Gastroesophageal sphincter (tissue), 4 donors: ENCODE measurements around the gene DSG4. TPM values are rescaled to one million over a fixed set of nuclear protein-coding genes. Genes with fewer than 3 reads are reported as not detected.

Source experiments
- ATAC-seq: fragments of 150-250 bp; one replicate; pipeline ENCODE4 v1.9.1; 2016; ENCODE audit warnings: mild to moderate bottlenecking, moderate library complexity
- H3K27ac ChIP-seq, 4 donors: fragments of 200-600 bp; sonication (generic) in 3 of 4; 1 replicate in 3 of 4; 2 replicates in 1 of 4; pipeline ENCODE4 v1.5.1; 2016 to 2019
- H3K27me3 ChIP-seq: fragments of 200-600 bp; sonication (generic); one replicate; pipeline ENCODE4 v1.5.1; 2019
- H3K36me3 ChIP-seq, 2 donors: fragments of 200-600 bp; sonication (generic); one replicate each; pipeline ENCODE4 v1.5.1; 2019; ENCODE audit warnings: control low read depth in 1 of 2
- H3K4me1 ChIP-seq, 3 donors: fragments of 200-600 bp; sonication (generic); 1 replicate in 2 of 3; 2 replicates in 1 of 3; pipeline ENCODE4 v1.5.1; 2016 to 2019; ENCODE audit warnings: control low read depth in 2 of 3
- H3K4me3 ChIP-seq, 2 donors: fragments of 200-600 bp; sonication (generic); one replicate each; pipeline ENCODE4 v1.5.1; 2019; ENCODE audit warnings: mild to moderate bottlenecking in 1 of 2, moderate library complexity in 1 of 2
- H3K9me3 ChIP-seq, 3 donors: fragments of 200-600 bp; sonication (generic); one replicate each; pipeline ENCODE4 v1.5.1; 2017 to 2019; ENCODE audit warnings: control low read depth in 2 of 3
- EP300 ChIP-seq: sonication (generic); formaldehyde crosslinking; IDR thresholded peaks from one replicate; pipeline ENCODE4 v1.6.1; 2017; ENCODE audit warnings: antibody characterized with exemption, mild to moderate bottlenecking
- POLR2A ChIP-seq, 2 donors: fragments of 450-650 bp; IDR thresholded peaks; one replicate each; pipeline ENCODE4 v1.6.1; 2017; ENCODE audit warnings: antibody characterized with exemption in 2 of 2, mild to moderate bottlenecking in 2 of 2, moderate library complexity in 1 of 2
- POLR2AphosphoS5 ChIP-seq: sonication (generic); formaldehyde crosslinking; IDR thresholded peaks from one replicate; pipeline ENCODE4 v1.6.1; 2017; ENCODE audit warnings: antibody characterized with exemption
- WGBS, 2 donors: methylation state at CpG; one replicate each; pipeline ENCODE4 v1.1.5; 2018; ENCODE audit warnings: low coverage in 1 of 2; 5-methylcytosine and 5-hydroxymethylcytosine counted together
- total RNA-seq, 4 donors: library from RNA; depleted of rRNA; stranded (reverse); fragments of >200 nt; gene quantifications; one replicate each; pipeline ENCODE4 v1.1.0, GENCODE V29; 2016
- TF ChIP-seq, protein P1 (sequence below), 4 experiments: fragments of 200-600 bp in 2 of 4; fragments of 450-650 bp in 2 of 4; sonication (generic) in 1 of 4; IDR thresholded peaks; one replicate each; pipeline ENCODE4 v1.5.1; 2017 to 2019; ENCODE audit warnings: antibody characterized with exemption in 4 of 4, mild to moderate bottlenecking in 2 of 4, moderate library complexity in 2 of 4

The DSG4 gene
- total RNA-seq, 4 donors from 2014 or later = not detected

DNA sequence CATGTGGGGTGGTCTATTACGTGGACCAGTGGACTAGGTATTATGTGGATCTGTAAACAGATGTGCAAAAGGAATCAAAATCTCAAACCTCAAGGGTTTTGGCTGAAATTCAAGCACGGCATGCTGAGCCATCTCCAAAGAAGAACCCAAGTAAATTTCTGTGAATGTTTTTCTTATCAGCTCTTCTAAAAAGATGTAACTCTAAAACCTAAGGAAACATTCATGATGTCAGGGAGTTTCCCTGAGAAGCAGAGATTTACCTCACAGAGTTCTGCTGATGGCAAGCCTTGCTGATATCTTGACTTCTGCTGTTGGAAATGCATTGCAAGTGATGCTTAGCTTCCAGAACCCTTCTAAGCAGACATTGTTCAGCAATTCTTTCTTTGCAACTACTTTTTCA lies 21.6 kb downstream of the DSG4 start:
- TF ChIP-seq POLR2A (IDR thresholded peaks at IDR 0.05) (no peak), EP300 (no peak), POLR2AphosphoS5 (no peak)
- TF ChIP-seq, protein P1, sequence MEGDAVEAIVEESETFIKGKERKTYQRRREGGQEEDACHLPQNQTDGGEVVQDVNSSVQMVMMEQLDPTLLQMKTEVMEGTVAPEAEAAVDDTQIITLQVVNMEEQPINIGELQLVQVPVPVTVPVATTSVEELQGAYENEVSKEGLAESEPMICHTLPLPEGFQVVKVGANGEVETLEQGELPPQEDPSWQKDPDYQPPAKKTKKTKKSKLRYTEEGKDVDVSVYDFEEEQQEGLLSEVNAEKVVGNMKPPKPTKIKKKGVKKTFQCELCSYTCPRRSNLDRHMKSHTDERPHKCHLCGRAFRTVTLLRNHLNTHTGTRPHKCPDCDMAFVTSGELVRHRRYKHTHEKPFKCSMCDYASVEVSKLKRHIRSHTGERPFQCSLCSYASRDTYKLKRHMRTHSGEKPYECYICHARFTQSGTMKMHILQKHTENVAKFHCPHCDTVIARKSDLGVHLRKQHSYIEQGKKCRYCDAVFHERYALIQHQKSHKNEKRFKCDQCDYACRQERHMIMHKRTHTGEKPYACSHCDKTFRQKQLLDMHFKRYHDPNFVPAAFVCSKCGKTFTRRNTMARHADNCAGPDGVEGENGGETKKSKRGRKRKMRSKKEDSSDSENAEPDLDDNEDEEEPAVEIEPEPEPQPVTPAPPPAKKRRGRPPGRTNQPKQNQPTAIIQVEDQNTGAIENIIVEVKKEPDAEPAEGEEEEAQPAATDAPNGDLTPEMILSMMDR (IDR thresholded peaks at IDR 0.05) = no peak
- 63 to 75% methylated on average over 2 of the region's 2 CpGs for WGBS, 2 donors
- Histone ChIP-seq H3K27me3 (no peaks in the 10 kb centered on the region), H3K27ac (no peak overlapping the region), H3K4me3 (no peak overlapping the region), H3K36me3 (no peaks in the 10 kb centered on the region), H3K4me1 (no peaks in the 10 kb centered on the region), H3K9me3 (no peaks in the 10 kb centered on the region)
- no peak for ATAC-seq

DNA sequence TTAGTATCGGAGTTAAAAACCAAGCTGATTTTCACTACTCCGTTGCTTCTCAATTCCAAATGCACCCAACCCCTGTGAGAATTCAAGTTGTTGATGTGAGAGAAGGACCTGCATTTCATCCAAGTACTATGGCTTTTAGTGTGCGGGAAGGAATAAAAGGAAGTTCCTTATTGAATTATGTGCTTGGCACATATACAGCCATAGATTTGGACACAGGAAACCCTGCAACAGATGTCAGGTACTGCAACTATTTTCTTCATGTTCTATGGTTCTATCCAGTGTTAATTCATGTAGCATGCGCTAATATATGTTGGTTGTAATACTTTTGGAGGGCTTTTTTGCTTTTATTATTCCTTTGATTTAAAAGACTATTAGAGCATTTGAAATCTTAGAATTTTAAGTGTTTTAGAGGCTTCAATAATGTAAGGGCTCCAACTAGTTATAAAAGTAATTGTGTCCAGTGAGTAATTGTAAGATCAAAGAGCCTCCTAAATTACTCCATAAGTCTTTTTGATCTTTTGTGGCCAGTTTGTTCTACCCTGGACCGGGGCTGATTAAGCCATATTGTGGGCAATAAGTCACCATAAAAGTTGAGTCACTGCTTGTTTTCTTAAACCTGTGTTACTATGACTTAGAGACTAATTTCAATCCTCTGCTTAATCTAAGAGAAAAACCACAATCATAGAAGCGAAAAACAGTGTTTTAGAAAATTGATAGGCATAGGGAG lies 22.9 kb downstream of the DSG4 start:
- Histone ChIP-seq H3K4me3 (no peak overlapping the region), H3K9me3 (no peaks in the 10 kb centered on the region), H3K36me3 (no peaks in the 10 kb centered on the region), H3K27me3 (no peaks in the 10 kb centered on the region), H3K4me1 (no peaks in the 10 kb centered on the region), H3K27ac (no peak overlapping the region)
- ATAC-seq = no peak
- WGBS, 2 donors = 51 to 71% methylated on average over 6 of the region's 6 CpGs
- TF ChIP-seq EP300 = no peak
- TF ChIP-seq POLR2A (IDR thresholded peaks at IDR 0.05) = no peak
- TF ChIP-seq POLR2AphosphoS5 = no peak
- TF ChIP-seq, protein P1 (IDR thresholded peaks at IDR 0.05) = no peak

DNA sequence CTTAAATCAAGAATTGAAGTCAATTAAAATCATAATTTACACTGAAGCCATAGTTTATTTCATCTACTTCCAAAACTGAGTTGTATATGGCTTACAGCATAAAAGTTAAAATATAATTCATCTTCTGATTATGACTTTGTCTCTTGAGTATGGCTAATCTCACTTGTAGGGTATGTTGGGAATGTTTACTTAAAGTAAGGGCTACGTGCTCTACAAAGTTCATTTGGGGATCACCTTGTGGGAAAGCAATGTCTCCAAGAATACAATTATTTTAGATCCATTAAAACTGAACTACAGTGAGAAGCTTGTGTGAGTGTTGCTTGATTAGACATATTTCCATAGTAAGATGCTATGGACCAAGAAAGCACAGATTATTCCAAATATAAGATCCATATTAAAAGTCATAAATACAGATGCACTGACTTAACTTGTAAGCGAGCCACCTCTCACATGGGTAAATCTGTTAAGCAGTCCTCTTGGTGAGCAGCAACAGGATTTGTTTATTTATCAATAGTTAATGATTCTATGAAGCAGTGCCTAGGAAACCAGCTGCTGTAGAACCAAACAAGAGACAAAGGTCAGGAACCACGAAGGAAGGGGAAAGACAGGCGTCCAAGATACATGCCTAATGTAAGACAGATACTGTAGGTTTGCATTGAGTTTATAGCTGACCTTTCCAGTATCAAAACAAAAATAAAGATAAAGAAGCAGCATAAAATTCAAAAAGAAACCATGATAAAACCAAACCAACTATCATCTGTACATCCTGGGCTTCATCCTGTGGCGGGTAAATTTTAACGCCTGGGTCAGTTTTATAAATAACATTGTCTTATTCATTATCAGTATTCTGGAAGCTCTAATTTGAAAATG lies 24.8 kb downstream of the DSG4 start:
- no peak for ATAC-seq
- Histone ChIP-seq H3K36me3 (no peaks in the 10 kb centered on the region), H3K27ac (no peak overlapping the region), H3K27me3 (no peaks in the 10 kb centered on the region), H3K4me1 (no peaks in the 10 kb centered on the region), H3K9me3 (no peaks in the 10 kb centered on the region), H3K4me3 (no peak overlapping the region)
- 53 to 64% methylated on average over 6 of the region's 6 CpGs for WGBS, 2 donors
- TF ChIP-seq POLR2AphosphoS5 = no peak
- no peak for TF ChIP-seq EP300
- TF ChIP-seq, protein P1 (IDR thresholded peaks at IDR 0.05) = no peak
- TF ChIP-seq POLR2A (IDR thresholded peaks at IDR 0.05) = no peak

DNA sequence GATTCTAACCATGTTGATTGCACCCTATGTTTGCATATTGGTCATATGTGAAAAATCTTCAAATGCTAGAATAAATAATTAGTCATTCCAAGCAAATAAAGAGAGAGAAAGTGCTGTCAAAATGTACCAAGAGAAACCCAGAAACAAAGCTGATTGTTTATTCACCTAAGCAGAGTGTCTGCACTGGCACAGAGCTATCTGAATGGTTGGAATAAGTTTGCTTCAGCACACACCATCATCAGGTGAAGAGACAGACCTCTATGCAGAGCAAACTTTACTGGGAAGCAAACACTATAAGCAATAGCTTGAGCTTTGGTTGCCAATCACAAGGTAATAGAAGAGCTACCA lies 25.4 kb downstream of the DSG4 start:
- Histone ChIP-seq H3K27me3 (no peaks in the 10 kb centered on the region), H3K4me1 (no peaks in the 10 kb centered on the region), H3K4me3 (no peak overlapping the region), H3K9me3 (no peaks in the 10 kb centered on the region), H3K36me3 (no peaks in the 10 kb centered on the region), H3K27ac (no peak overlapping the region)
- TF ChIP-seq POLR2A (IDR thresholded peaks at IDR 0.05) = no peak
- TF ChIP-seq EP300 = no peak
- TF ChIP-seq, protein P1 (IDR thresholded peaks at IDR 0.05) = no peak
- ATAC-seq = no peak

DNA sequence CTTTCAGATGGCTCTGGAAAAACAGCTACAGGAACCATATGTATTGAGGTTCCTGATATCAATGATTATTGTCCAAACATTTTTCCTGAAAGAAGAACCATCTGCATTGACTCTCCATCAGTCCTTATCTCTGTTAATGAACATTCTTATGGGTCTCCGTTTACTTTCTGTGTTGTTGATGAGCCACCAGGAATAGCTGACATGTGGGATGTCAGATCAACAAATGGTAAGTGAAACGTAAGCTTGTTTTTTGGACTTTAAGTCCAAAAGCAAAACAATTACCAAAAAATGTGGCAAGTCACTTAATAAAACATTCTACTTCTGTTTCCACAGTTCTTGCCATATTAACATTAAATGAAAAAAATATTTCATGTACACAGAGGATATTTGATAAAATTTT lies 26.8 kb downstream of the DSG4 start:
- Histone ChIP-seq H3K27me3 (no peaks in the 10 kb centered on the region), H3K36me3 (no peaks in the 10 kb centered on the region), H3K9me3 (no peaks in the 10 kb centered on the region), H3K27ac (no peak overlapping the region), H3K4me1 (no peaks in the 10 kb centered on the region), H3K4me3 (no peak overlapping the region)
- TF ChIP-seq POLR2AphosphoS5 = no peak
- TF ChIP-seq, protein P1 (IDR thresholded peaks at IDR 0.05) = no peak
- no peak for TF ChIP-seq EP300
- TF ChIP-seq POLR2A (IDR thresholded peaks at IDR 0.05) = no peak
- ATAC-seq = no peak
- 41 to 77% methylated on average over 2 of the region's 2 CpGs for WGBS, 2 donors
